ENCODE measurements around the gene CDH2.

- TF ChIP-seq CTCF (conservative IDR thresholded peaks at IDR 0.05; ENCODE audit: low read depth, low read length) (no peak), EZH2 (IDR thresholded peaks at IDR 0.05; ENCODE audit: borderline replicate concordance, low read depth, low read length, poor library complexity, severe bottlenecking) (no peak)
These were observed 169.1 kb downstream of the CDH2 start for GRCh38 chr18:28007841-28008240.

Data from A673 (cell line).